ENCODE data around the gene RUFY3.
"Not testable (repeated sequence)": the region's sequence is repeated elsewhere in the genome, so short reads cannot be mapped to it uniquely, and the experiment has no call there.

Gene RUFY3

DNA sequence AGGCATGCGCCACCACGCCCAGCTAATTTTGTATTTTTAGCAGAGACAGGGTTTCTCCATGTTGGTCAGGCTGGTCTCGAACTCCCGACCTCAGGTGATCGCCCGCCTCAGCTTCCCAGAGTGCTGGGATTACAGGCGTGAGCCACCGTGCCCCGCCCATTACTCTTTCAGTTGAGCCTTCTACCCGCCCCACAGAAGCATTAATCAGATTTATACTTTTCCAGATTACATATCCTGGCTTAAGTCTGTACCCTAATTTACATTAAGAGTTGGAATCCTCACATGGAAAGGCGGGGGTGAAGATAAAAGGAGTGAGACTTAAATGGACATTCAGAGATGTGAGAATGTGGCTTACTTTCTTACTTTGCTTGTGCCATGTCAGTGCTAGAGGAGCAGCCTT, 4.8 kb downstream of the RUFY3 start:
- H3K4me3 ChIP-seq (ENCODE audit: low read depth, low read length); H3K9me3 ChIP-seq (ENCODE audit: control insufficient read depth, insufficient read depth, low read length); H3K9ac ChIP-seq (ENCODE audit: low read depth, low read length); H3K27me3 ChIP-seq (ENCODE audit: control insufficient read depth, insufficient read depth, low read length); H3K36me3 ChIP-seq (ENCODE audit: control insufficient read depth, insufficient read depth, low read length): not testable (repeated sequence)
- H3K4me1 ChIP-seq (ENCODE audit: control insufficient read depth, insufficient read depth, low read length): peaks cover 13% of the 10 kb centered on the region

GRCh38 chr4:70728091-70728490, 6.3 kb downstream of the RUFY3 start:
- no peak overlapping the region for H3K4me3 ChIP-seq (ENCODE audit: low read depth, low read length)

GRCh38 chr4:70732878-70733277, 11.1 kb downstream of the RUFY3 start:
- H3K4me1 ChIP-seq (ENCODE audit: control insufficient read depth, insufficient read depth, low read length); H3K4me3 ChIP-seq (ENCODE audit: low read depth, low read length); H3K9me3 ChIP-seq (ENCODE audit: control insufficient read depth, insufficient read depth, low read length); H3K36me3 ChIP-seq (ENCODE audit: control insufficient read depth, insufficient read depth, low read length); H3K9ac ChIP-seq (ENCODE audit: low read depth, low read length); H3K27me3 ChIP-seq (ENCODE audit: control insufficient read depth, insufficient read depth, low read length): not testable (repeated sequence)

More at GRCh38 chr4:70728091-70728490, 6.3 kb downstream of the RUFY3 start:
- H3K36me3 ChIP-seq (ENCODE audit: control insufficient read depth, insufficient read depth, low read length): no peaks in the 10 kb centered on the region
- H3K27me3 ChIP-seq (ENCODE audit: control insufficient read depth, insufficient read depth, low read length): no peaks in the 10 kb centered on the region
- no peaks in the 10 kb centered on the region for H3K4me1 ChIP-seq (ENCODE audit: control insufficient read depth, insufficient read depth, low read length)
- H3K9ac ChIP-seq (ENCODE audit: low read depth, low read length): no peak overlapping the region
- H3K9me3 ChIP-seq (ENCODE audit: control insufficient read depth, insufficient read depth, low read length): no peaks in the 10 kb centered on the region

DNA sequence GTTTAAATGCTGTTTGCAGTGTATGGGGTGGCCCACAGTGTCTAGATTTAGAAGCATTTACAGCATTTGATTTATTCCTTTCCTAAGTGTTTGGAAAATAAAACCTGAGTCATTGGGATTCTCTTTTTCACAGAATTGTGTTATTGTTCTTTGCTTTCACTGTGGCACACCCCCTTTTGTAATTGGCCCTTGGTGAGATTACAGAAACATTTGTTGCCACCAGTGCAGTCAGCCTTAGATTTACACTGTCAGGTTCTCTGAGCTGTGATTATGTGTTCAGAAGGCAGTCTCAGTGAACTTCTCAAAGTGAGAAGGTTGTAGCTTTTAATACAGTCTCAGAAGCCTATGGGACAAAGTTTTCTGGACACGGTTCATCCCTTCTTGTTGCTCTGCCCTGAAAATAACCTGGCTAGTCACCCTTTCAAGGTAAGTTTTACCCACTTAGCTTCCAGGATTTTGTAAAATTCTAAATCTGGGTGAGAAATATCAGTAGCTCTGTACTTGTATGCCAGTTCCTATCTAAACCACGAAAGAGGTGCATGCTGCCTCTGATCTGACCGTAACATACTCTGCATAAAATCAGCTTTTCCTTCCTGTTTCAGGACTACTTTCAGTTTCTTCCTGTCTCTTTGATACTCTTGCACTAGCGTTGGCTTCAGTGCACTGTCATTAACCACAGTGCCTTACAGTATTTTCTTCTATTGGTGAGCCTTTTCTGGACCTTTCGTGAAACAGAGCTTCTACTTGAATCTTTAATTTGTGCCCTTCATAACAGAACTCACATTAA, 12.6 kb downstream of the RUFY3 start:
- H3K27me3 ChIP-seq (ENCODE audit: control insufficient read depth, insufficient read depth, low read length): no peaks in the 10 kb centered on the region
- no peak overlapping the region for H3K4me3 ChIP-seq (ENCODE audit: low read depth, low read length)
- peaks cover 2% of the 10 kb centered on the region for H3K4me1 ChIP-seq (ENCODE audit: control insufficient read depth, insufficient read depth, low read length)
- no peaks in the 10 kb centered on the region for H3K36me3 ChIP-seq (ENCODE audit: control insufficient read depth, insufficient read depth, low read length)
- H3K9me3 ChIP-seq (ENCODE audit: control insufficient read depth, insufficient read depth, low read length): no peaks in the 10 kb centered on the region
- no peak overlapping the region for H3K9ac ChIP-seq (ENCODE audit: low read depth, low read length)

DNA sequence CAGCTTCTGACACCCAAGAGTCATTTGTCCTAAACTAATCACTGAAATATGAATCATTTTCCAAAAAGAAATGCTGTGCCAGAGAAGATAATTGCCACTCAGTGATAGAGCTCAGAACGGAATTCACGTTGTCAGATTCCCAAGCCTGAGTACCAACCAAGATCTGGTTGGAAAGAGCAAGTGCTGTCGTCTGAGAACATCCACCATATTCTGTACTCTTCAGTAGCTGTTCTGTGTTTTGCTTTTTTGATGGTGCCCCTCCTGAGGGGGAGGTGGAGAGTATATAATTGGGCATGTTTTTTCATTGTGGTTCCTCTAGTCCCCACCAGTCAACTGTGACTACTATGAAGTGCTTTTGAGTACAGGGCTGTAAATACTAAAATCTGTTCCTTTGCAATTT, 13.2 kb downstream of the RUFY3 start:
- H3K9ac ChIP-seq (ENCODE audit: low read depth, low read length): no peak overlapping the region
- no peaks in the 10 kb centered on the region for H3K27me3 ChIP-seq (ENCODE audit: control insufficient read depth, insufficient read depth, low read length)
- H3K36me3 ChIP-seq (ENCODE audit: control insufficient read depth, insufficient read depth, low read length): no peaks in the 10 kb centered on the region
- H3K9me3 ChIP-seq (ENCODE audit: control insufficient read depth, insufficient read depth, low read length): no peaks in the 10 kb centered on the region
- H3K4me1 ChIP-seq (ENCODE audit: control insufficient read depth, insufficient read depth, low read length): peaks cover 3% of the 10 kb centered on the region
- no peak overlapping the region for H3K4me3 ChIP-seq (ENCODE audit: low read depth, low read length)

DNA sequence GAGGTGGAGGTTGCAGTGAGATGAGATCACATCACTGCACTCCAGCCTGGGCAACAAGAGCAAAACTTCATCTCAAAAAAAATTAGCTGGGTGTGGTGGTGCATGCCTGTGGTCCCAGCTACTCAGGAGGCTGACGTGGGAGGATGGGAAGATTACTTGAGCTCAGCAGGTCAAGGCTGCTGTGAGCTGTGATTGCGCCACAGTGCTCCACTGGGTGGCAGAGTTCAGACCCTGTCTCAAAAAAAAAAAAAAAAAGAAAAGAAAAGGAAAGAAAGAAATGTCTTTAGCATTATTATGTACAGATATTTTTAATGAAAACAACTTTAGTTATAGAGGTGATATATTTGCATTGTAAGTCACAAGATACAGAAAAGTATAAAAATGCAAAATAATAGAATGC, 14.2 kb downstream of the RUFY3 start:
- H3K27me3 ChIP-seq (ENCODE audit: control insufficient read depth, insufficient read depth, low read length); H3K36me3 ChIP-seq (ENCODE audit: control insufficient read depth, insufficient read depth, low read length); H3K4me1 ChIP-seq (ENCODE audit: control insufficient read depth, insufficient read depth, low read length); H3K9me3 ChIP-seq (ENCODE audit: control insufficient read depth, insufficient read depth, low read length); H3K9ac ChIP-seq (ENCODE audit: low read depth, low read length); H3K4me3 ChIP-seq (ENCODE audit: low read depth, low read length): not testable (repeated sequence)

GRCh38 chr4:70737006-70737405, 15.2 kb downstream of the RUFY3 start:
- Histone ChIP-seq H3K9ac (ENCODE audit: low read depth, low read length) (no peak overlapping the region), H3K4me3 (ENCODE audit: low read depth, low read length) (no peak overlapping the region), H3K9me3 (ENCODE audit: control insufficient read depth, insufficient read depth, low read length) (no peaks in the 10 kb centered on the region), H3K4me1 (ENCODE audit: control insufficient read depth, insufficient read depth, low read length) (peaks cover 6% of the 10 kb centered on the region), H3K36me3 (ENCODE audit: control insufficient read depth, insufficient read depth, low read length) (no peaks in the 10 kb centered on the region), H3K27me3 (ENCODE audit: control insufficient read depth, insufficient read depth, low read length) (no peaks in the 10 kb centered on the region)

GRCh38 chr4:70737409-70737808, 15.6 kb downstream of the RUFY3 start:
- Histone ChIP-seq H3K27me3 (ENCODE audit: control insufficient read depth, insufficient read depth, low read length) (no peaks in the 10 kb centered on the region), H3K36me3 (ENCODE audit: control insufficient read depth, insufficient read depth, low read length) (no peaks in the 10 kb centered on the region), H3K9ac (ENCODE audit: low read depth, low read length) (no peak overlapping the region), H3K4me3 (ENCODE audit: low read depth, low read length) (no peak overlapping the region), H3K9me3 (ENCODE audit: control insufficient read depth, insufficient read depth, low read length) (no peaks in the 10 kb centered on the region), H3K4me1 (ENCODE audit: control insufficient read depth, insufficient read depth, low read length) (peaks cover 6% of the 10 kb centered on the region)

DNA sequence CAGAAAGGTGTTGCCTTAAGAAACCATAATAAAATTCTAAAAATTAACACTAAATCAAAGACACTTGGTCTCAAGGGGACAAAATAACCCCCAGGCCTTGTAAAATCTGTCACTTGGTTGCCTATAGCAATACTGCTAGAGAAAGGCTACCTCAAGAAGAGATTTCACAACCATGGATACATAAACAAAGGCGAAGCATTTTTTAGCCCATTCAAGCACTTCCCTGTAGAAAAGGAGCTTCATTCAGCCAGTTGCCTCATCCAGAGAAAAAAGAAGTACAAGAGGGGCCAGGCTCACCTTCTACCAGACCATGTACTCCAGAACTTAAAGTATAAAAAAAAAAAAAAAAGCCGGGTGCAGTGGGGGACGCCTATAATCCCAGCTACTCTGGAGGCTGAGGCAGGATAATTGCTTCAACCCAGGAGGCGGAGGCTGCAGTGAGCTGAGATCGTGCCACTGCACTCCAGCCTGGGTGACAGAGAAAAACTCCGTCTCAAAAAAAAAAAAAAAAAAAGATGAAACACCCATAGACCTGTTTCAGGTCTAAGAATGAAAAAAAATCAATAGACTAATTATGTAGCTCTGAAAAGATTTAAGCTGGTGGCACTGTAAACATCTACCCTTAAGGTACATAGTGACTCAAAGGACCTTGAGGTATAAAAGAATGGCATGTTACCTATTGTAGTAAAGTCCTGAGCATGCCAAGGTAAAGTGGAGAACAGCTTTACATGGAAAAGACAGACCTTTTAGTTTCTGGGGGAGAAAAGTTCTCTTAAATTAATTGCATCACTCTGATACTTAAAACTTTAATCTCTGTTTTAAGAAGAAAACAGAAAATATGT, 18.0 kb downstream of the RUFY3 start:
- Histone ChIP-seq H3K27me3 (ENCODE audit: control insufficient read depth, insufficient read depth, low read length) (no peaks in the 10 kb centered on the region), H3K4me3 (ENCODE audit: low read depth, low read length) (no peak overlapping the region), H3K36me3 (ENCODE audit: control insufficient read depth, insufficient read depth, low read length) (no peaks in the 10 kb centered on the region), H3K9me3 (ENCODE audit: control insufficient read depth, insufficient read depth, low read length) (no peaks in the 10 kb centered on the region), H3K4me1 (ENCODE audit: control insufficient read depth, insufficient read depth, low read length) (peaks cover 6% of the 10 kb centered on the region), H3K9ac (ENCODE audit: low read depth, low read length) (no peak overlapping the region)

- no peaks in the 10 kb centered on the region for H3K27me3 ChIP-seq (ENCODE audit: control insufficient read depth, insufficient read depth, low read length)
- H3K9ac ChIP-seq (ENCODE audit: low read depth, low read length): no peak overlapping the region
Observed at GRCh38 chr4:70741867-70742658, 20.3 kb downstream of the RUFY3 start.

GRCh38 chr4:70743731-70744130, 22.0 kb downstream of the RUFY3 start:
- Histone ChIP-seq H3K9me3 (ENCODE audit: control insufficient read depth, insufficient read depth, low read length) (no peaks in the 10 kb centered on the region), H3K36me3 (ENCODE audit: control insufficient read depth, insufficient read depth, low read length) (no peaks in the 10 kb centered on the region), H3K27me3 (ENCODE audit: control insufficient read depth, insufficient read depth, low read length) (no peaks in the 10 kb centered on the region), H3K4me3 (ENCODE audit: low read depth, low read length) (no peak overlapping the region), H3K4me1 (ENCODE audit: control insufficient read depth, insufficient read depth, low read length) (peaks cover 6% of the 10 kb centered on the region), H3K9ac (ENCODE audit: low read depth, low read length) (no peak overlapping the region)

More at GRCh38 chr4:70741867-70742658, 20.3 kb downstream of the RUFY3 start:
- H3K36me3 ChIP-seq (ENCODE audit: control insufficient read depth, insufficient read depth, low read length): no peaks in the 10 kb centered on the region
- H3K9me3 ChIP-seq (ENCODE audit: control insufficient read depth, insufficient read depth, low read length): no peaks in the 10 kb centered on the region
- H3K4me3 ChIP-seq (ENCODE audit: low read depth, low read length): no peak overlapping the region
- peaks cover 6% of the 10 kb centered on the region for H3K4me1 ChIP-seq (ENCODE audit: control insufficient read depth, insufficient read depth, low read length)

Data from iPS-15b (cell line).